Measurements from ENCODE around the gene OTULIN. TPM values are rescaled to one million over a fixed set of nuclear protein-coding genes. Genes with fewer than 3 reads are reported as not detected.
A peak's percentile ranks its signal among the peaks of the same experiment; 100 is the strongest.

OTULIN gene
- total and polyA plus RNA-seq, 2 of the 13 experiments (the other 11 are each of a cell fraction or from before 2014, with no cell fraction given), result 7.0 to 34.8 TPM

DNA sequence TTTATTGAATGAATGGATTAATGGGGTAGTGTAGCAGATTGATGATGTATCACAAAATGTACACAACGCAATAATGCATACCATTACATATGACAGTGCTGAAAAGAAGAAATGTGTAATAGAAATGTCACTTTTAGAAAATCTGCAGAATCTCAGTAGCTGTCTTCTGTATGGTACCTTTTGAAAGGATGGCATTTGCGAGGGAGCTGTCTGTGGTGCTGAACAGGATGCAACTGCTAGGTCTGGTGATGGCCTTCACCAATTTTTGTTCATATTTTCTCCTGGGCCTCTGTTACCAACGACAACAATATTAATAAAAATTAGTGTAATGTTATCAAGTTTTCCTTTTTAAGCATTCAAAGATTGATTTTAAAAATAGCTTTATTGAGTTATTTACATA, 36.2 kb upstream of the OTULIN start (continued):
- peak; percentile 96 for TF ChIP-seq EHMT2 (IDR thresholded peaks at IDR 0.05; ENCODE audit: borderline replicate concordance, low read depth, low read length)
- TF ChIP-seq KLF11 (CRISPR knock-in tag; IDR thresholded peaks at IDR 0.05), result 0 out of 2 replicates have a peak, but pooled peaks have one; percentile 57
- TF ChIP-seq, protein P1, sequence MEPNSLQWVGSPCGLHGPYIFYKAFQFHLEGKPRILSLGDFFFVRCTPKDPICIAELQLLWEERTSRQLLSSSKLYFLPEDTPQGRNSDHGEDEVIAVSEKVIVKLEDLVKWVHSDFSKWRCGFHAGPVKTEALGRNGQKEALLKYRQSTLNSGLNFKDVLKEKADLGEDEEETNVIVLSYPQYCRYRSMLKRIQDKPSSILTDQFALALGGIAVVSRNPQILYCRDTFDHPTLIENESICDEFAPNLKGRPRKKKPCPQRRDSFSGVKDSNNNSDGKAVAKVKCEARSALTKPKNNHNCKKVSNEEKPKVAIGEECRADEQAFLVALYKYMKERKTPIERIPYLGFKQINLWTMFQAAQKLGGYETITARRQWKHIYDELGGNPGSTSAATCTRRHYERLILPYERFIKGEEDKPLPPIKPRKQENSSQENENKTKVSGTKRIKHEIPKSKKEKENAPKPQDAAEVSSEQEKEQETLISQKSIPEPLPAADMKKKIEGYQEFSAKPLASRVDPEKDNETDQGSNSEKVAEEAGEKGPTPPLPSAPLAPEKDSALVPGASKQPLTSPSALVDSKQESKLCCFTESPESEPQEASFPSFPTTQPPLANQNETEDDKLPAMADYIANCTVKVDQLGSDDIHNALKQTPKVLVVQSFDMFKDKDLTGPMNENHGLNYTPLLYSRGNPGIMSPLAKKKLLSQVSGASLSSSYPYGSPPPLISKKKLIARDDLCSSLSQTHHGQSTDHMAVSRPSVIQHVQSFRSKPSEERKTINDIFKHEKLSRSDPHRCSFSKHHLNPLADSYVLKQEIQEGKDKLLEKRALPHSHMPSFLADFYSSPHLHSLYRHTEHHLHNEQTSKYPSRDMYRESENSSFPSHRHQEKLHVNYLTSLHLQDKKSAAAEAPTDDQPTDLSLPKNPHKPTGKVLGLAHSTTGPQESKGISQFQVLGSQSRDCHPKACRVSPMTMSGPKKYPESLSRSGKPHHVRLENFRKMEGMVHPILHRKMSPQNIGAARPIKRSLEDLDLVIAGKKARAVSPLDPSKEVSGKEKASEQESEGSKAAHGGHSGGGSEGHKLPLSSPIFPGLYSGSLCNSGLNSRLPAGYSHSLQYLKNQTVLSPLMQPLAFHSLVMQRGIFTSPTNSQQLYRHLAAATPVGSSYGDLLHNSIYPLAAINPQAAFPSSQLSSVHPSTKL (CRISPR knock-in tag; IDR thresholded peaks at IDR 0.05), result peak; percentile 39; the same call in 1 of the 2 replicates
- TF ChIP-seq JDP2 (CRISPR knock-in tag; IDR thresholded peaks at IDR 0.05; ENCODE audit: borderline replicate concordance), result no peak
- TF ChIP-seq, protein P2, sequence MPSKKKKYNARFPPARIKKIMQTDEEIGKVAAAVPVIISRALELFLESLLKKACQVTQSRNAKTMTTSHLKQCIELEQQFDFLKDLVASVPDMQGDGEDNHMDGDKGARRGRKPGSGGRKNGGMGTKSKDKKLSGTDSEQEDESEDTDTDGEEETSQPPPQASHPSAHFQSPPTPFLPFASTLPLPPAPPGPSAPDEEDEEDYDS (CRISPR knock-in tag; IDR thresholded peaks at IDR 0.05), result 0 out of 2 replicates have a peak, but pooled peaks have one; percentile 17
- 0 out of 2 replicates have a peak, but pooled peaks have one; percentile 19 for TF ChIP-seq MEIS2 (CRISPR knock-in tag; IDR thresholded peaks at IDR 0.05)
- peak; percentile 25; the same call in 1 of the 2 replicates for TF ChIP-seq RARA (CRISPR knock-in tag; IDR thresholded peaks at IDR 0.05)

DNA sequence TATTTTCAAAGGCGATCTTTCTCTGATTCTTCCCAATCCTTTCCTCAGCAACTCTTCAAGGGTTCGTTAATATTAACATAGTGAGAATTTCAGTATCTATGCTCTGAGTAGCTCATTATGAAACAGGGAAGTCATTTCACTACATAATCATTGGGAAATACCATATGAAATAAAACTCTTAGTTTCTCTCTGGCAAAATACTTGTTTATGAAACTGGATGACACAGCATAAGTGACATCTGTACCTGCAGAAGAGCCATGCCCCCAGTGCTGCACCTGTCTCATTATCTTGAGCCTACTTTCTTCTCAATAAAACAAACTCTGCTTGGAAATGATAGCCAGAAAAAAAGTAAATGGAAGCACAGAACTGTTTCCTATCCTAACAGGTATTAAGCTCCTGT, 33.8 kb upstream of the OTULIN start:
- no peaks in the 10 kb centered on the region for H3K4me1 ChIP-seq (ENCODE audit: insufficient read depth, low read length)

More for the DNA sequence above, 33.8 kb upstream of the OTULIN start:
- no peaks in the 10 kb centered on the region for H3K79me2 ChIP-seq (ENCODE audit: insufficient read depth, low read length)
- no peaks in the 10 kb centered on the region for H3K36me3 ChIP-seq (replicated peaks in 1 of 2; ENCODE audit: control insufficient read depth in 1 of 2, insufficient read depth in 2 of 2, low read length in 2 of 2)
- TF ChIP-seq ATRX (CRISPR knock-in tag; IDR thresholded peaks at IDR 0.05; ENCODE audit: borderline replicate concordance), result no peak
- TF ChIP-seq, protein P3, sequence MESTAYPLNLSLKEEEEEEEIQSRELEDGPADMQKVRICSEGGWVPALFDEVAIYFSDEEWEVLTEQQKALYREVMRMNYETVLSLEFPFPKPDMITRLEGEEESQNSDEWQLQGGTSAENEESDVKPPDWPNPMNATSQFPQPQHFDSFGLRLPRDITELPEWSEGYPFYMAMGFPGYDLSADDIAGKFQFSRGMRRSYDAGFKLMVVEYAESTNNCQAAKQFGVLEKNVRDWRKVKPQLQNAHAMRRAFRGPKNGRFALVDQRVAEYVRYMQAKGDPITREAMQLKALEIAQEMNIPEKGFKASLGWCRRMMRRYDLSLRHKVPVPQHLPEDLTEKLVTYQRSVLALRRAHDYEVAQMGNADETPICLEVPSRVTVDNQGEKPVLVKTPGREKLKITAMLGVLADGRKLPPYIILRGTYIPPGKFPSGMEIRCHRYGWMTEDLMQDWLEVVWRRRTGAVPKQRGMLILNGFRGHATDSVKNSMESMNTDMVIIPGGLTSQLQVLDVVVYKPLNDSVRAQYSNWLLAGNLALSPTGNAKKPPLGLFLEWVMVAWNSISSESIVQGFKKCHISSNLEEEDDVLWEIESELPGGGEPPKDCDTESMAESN (CRISPR knock-in tag; conservative IDR thresholded peaks at IDR 0.05), result no peak
- no peak for TF ChIP-seq ZNF333 (CRISPR knock-in tag; IDR thresholded peaks at IDR 0.05; ENCODE audit: borderline replicate concordance)
- POLR2A ChIA-PET, result no interaction called here
- no peaks in the 10 kb centered on the region for H3K27me3 ChIP-seq (ENCODE audit: control insufficient read depth in 1 of 2, insufficient read depth in 2 of 2, low read length in 2 of 2)
- H4K20me1 ChIP-seq (ENCODE audit: insufficient read depth, low read length), result no peaks in the 10 kb centered on the region
- no TSS peak for BruUV-seq (replicated peaks)
- no peak for DNase-seq (ENCODE audit: low spot score)
- no peak overlapping the region for H3K4me3 ChIP-seq (replicated peaks in 1 of 3; ENCODE audit: insufficient read depth in 1 of 3, low read depth in 2 of 3, low read length in 3 of 3)
- no peak overlapping the region for H3K27ac ChIP-seq (ENCODE audit: extremely low read length, insufficient read depth, low read length)
- CTCF ChIA-PET (ENCODE audit: low intra/inter-chr PET ratio, low total read pairs), result no interaction called here
- in situ Hi-C loops (cut with HindIII; ENCODE audit: extremely low pct_ligation_motif_present, low pct_unique_long_range_greater_than_20kb), result no loop called here
- no peak overlapping the region for H3K4me2 ChIP-seq (ENCODE audit: low read depth, low read length)
- 1% methylated on average over 2 of the region's 2 CpGs for WGBS (ENCODE audit: low lambda C conversion rate)
- intact Hi-C loops (cut with micrococcal nuclease; ENCODE audit: unreplicated experiment), result no loop called here
- no peaks in the 10 kb centered on the region for H3K9me3 ChIP-seq (ENCODE audit: low read length)
- no peak for FAIRE-seq
- no peak for ATAC-seq
- no peak overlapping the region for H2AFZ ChIP-seq (ENCODE audit: low read length)
- no peak overlapping the region for H3K9ac ChIP-seq (ENCODE audit: insufficient read depth, low read depth, low read length)

Data from HepG2 (cell line).